PFSK-1 (cell line): ENCODE results near the gene STKLD1.
A peak's percentile ranks its signal among the peaks of the same experiment; 100 is the strongest.

Experiments used
- FOXP2 ChIP-seq: optimal IDR thresholded peaks from 2 replicates; pipeline ENCODE3; 2011; ENCODE audit warnings: borderline replicate concordance, control low read depth, inconsistent platforms; ENCODE audit not compliant: insufficient read depth; ENCODE audit errors: extremely low read length, extremely low read depth
- POLR2AphosphoS5 ChIP-seq: IDR thresholded peaks from 2 replicates; pipeline ENCODE4 v1.6.1; 2012; ENCODE audit warnings: low read depth, mild to moderate bottlenecking, control low read depth, low read length, moderate library complexity
- REST ChIP-seq, 2 experiments: IDR thresholded peaks; 2 replicates each; pipeline versions ENCODE4 v1.6.1 to v1.8.0; 2011 to 2012; ENCODE audit warnings: low read depth in 2 of 2, low read length in 2 of 2, control low read depth in 1 of 2, inconsistent platforms in 1 of 2, mild to moderate bottlenecking in 1 of 2, moderate library complexity in 1 of 2; ENCODE audit not compliant: insufficient read depth in 1 of 2
- SIN3A ChIP-seq: IDR thresholded peaks from 2 replicates; pipeline ENCODE4 v1.6.1; 2012; ENCODE audit warnings: mild to moderate bottlenecking, low read length, moderate library complexity, borderline replicate concordance; ENCODE audit not compliant: insufficient read depth
- TAF1 ChIP-seq: IDR thresholded peaks from 2 replicates; pipeline ENCODE4 v1.6.1; 2012; ENCODE audit warnings: low read length, control low read depth, borderline replicate concordance; ENCODE audit not compliant: insufficient read depth

Gene STKLD1

GRCh38 chr9:133403766-133404453 lies 27.7 kb downstream of the STKLD1 start:
- TF ChIP-seq POLR2AphosphoS5 (0 out of 2 replicates have a peak, but pooled peaks have one; percentile 19), TAF1 (no peak)

GRCh38 chr9:133404454-133405002 lies 28.4 kb downstream of the STKLD1 start:
- TF ChIP-seq TAF1 = no peak
- no peak for TF ChIP-seq SIN3A
- TF ChIP-seq POLR2AphosphoS5 = no peak
- no peak for TF ChIP-seq FOXP2
- no peak for TF ChIP-seq REST (IDR thresholded peaks at IDR 0.05; ENCODE audit: insufficient read depth in 1 of 2, low read depth in 2 of 2, low read length in 2 of 2)

- TF ChIP-seq SIN3A = no peak
- TF ChIP-seq TAF1 = no peak
- TF ChIP-seq REST (IDR thresholded peaks at IDR 0.05; ENCODE audit: insufficient read depth in 1 of 2, low read depth in 2 of 2, low read length in 2 of 2) = no peak
- TF ChIP-seq FOXP2 = no peak
- TF ChIP-seq POLR2AphosphoS5 = no peak
Measured at GRCh38 chr9:133405508-133406438, 29.6 kb downstream of the STKLD1 start.

GRCh38 chr9:133406480-133407307 lies 30.5 kb downstream of the STKLD1 start:
- TF ChIP-seq POLR2AphosphoS5 = no peak
- TF ChIP-seq TAF1 = no peak
- TF ChIP-seq FOXP2 = no peak
- no peak for TF ChIP-seq REST (IDR thresholded peaks at IDR 0.05; ENCODE audit: insufficient read depth in 1 of 2, low read depth in 2 of 2, low read length in 2 of 2)
- no peak for TF ChIP-seq SIN3A

- TF ChIP-seq FOXP2 (no peak), REST (IDR thresholded peaks at IDR 0.05; ENCODE audit: insufficient read depth in 1 of 2, low read depth in 2 of 2, low read length in 2 of 2) (no peak), TAF1 (no peak), SIN3A (no peak), POLR2AphosphoS5 (no peak)
Measured at GRCh38 chr9:133408042-133408441, 31.9 kb downstream of the STKLD1 start.
